ENCODE data around the gene CAMK2B.

Gene CAMK2B

GRCh38 chr7:44331682-44332081 is 6.3 kb upstream of the CAMK2B start:
- DNase-seq (ENCODE audit: insufficient read length, low spot score) (no peak), FAIRE-seq (no peak)

- DNase-seq (ENCODE audit: insufficient read length, low spot score) (no peak), FAIRE-seq (no peak)
These were observed 4.9 kb upstream of the CAMK2B start for GRCh38 chr7:44330331-44330730.

GRCh38 chr7:44329888-44330287 is 4.5 kb upstream of the CAMK2B start:
- no peak for DNase-seq (ENCODE audit: insufficient read length, low spot score)
- no peak for FAIRE-seq

GRCh38 chr7:44329081-44329480 is 3.7 kb upstream of the CAMK2B start:
- DNase-seq (ENCODE audit: insufficient read length, low spot score) (no peak), FAIRE-seq (no peak)

GRCh38 chr7:44327981-44328380 is 2.6 kb upstream of the CAMK2B start:
- FAIRE-seq (no peak), DNase-seq (ENCODE audit: insufficient read length, low spot score) (no peak)

GRCh38 chr7:44326261-44327125 is 1.1 kb upstream of the CAMK2B start:
- DNase-seq (ENCODE audit: insufficient read length, low spot score) = no peak
- FAIRE-seq = no peak

GRCh38 chr7:44325811-44326241 is 432 bp upstream of the CAMK2B start:
- DNase-seq (ENCODE audit: insufficient read length, low spot score) (peak; percentile 53), FAIRE-seq (peak; percentile 72)

GRCh38 chr7:44324481-44325200 is 753 bp downstream of the CAMK2B start:
- DNase-seq (ENCODE audit: insufficient read length, low spot score) = no peak

GRCh38 chr7:44324204-44324480 is 1.3 kb downstream of the CAMK2B start:
- DNase-seq (ENCODE audit: insufficient read length, low spot score) = no peak
- FAIRE-seq = no peak

More at GRCh38 chr7:44324481-44325200, 753 bp downstream of the CAMK2B start:
- FAIRE-seq = no peak

- DNase-seq (ENCODE audit: insufficient read length, low spot score) = no peak
- FAIRE-seq = no peak
These were observed 1.8 kb downstream of the CAMK2B start for GRCh38 chr7:44323381-44324203.

- no peak for DNase-seq (ENCODE audit: insufficient read length, low spot score)
- FAIRE-seq = no peak
These were observed 2.6 kb downstream of the CAMK2B start for GRCh38 chr7:44322631-44323363.

- DNase-seq (ENCODE audit: insufficient read length, low spot score) = no peak
- no peak for FAIRE-seq
These were observed 3.6 kb downstream of the CAMK2B start for GRCh38 chr7:44321796-44322195.

GRCh38 chr7:44320794-44321371 is 4.5 kb downstream of the CAMK2B start:
- DNase-seq (ENCODE audit: insufficient read length, low spot score) (no peak), FAIRE-seq (no peak)

GRCh38 chr7:44320141-44320540 is 5.3 kb downstream of the CAMK2B start:
- FAIRE-seq (no peak), DNase-seq (ENCODE audit: insufficient read length, low spot score) (no peak)

GRCh38 chr7:44318332-44318731 is 7.1 kb downstream of the CAMK2B start:
- FAIRE-seq = peak; percentile 23
- DNase-seq (ENCODE audit: insufficient read length, low spot score) = no peak

GRCh38 chr7:44315301-44315903 is 10.0 kb downstream of the CAMK2B start:
- FAIRE-seq = no peak
- no peak for DNase-seq (ENCODE audit: insufficient read length, low spot score)

GRCh38 chr7:44313621-44314031 is 11.8 kb downstream of the CAMK2B start:
- no peak for FAIRE-seq
- no peak for DNase-seq (ENCODE audit: insufficient read length, low spot score)

- no peak for FAIRE-seq
- DNase-seq (ENCODE audit: insufficient read length, low spot score) = no peak
These were observed 12.4 kb downstream of the CAMK2B start for GRCh38 chr7:44313016-44313415.

- DNase-seq (ENCODE audit: insufficient read length, low spot score) (no peak), FAIRE-seq (no peak)
These were observed 13.6 kb downstream of the CAMK2B start for GRCh38 chr7:44311561-44312495.

Measured in HTR-8/SVneo (cell line).